Activated CD4-positive, alpha-beta T cell treated with anti-CD3 and anti-CD28 coated beads for 36 hours (primary cell): ENCODE data around the gene PJA1. TPM values are rescaled to one million over a fixed set of nuclear protein-coding genes. Genes with fewer than 3 reads are reported as not detected.

Experiments
- ATAC-seq: fragments of 200-7000 bp; cut with Tn5 transposase; one replicate; pipeline ENCODE4 v1.10.0; 2021; ENCODE audit warnings: mild to moderate bottlenecking, moderate library complexity
- CTCF ChIA-PET: fragments of 350-600 bp; sonication (Branson Sonifier 250); formaldehyde crosslinking; loops from one replicate; lab custom pipeline; 2021; ENCODE audit warnings: antibody characterized with exemption; lab: Charles Lee
- POLR2A ChIA-PET: fragments of 350-600 bp; sonication (Branson Sonifier 250); formaldehyde crosslinking; loops from one replicate; lab custom pipeline; 2021; ENCODE audit warnings: antibody characterized with exemption, inconsistent platforms; lab: Charles Lee
- DNase-seq: peaks from one replicate; pipeline ENCODE4 v3.0.0-alpha.2; 2020
- H3K27ac Mint-ChIP-seq: one replicate; pipeline ENCODE4 v1.8.0; 2021; ENCODE audit warnings: mixed read lengths
- H3K27me3 Mint-ChIP-seq: one replicate; pipeline ENCODE4 v1.8.0; 2021; ENCODE audit warnings: mixed read lengths
- H3K36me3 Mint-ChIP-seq: one replicate; pipeline ENCODE4 v1.8.0; 2021; ENCODE audit warnings: low read depth, mixed read lengths
- H3K4me1 Mint-ChIP-seq: one replicate; pipeline ENCODE4 v1.8.0; 2021; ENCODE audit warnings: mixed read lengths
- H3K4me3 Mint-ChIP-seq: one replicate; pipeline ENCODE4 v1.8.0; 2021; ENCODE audit warnings: mild to moderate bottlenecking, moderate library complexity, mixed read lengths
- H3K9me3 Mint-ChIP-seq: one replicate; pipeline ENCODE4 v1.8.0; 2021; ENCODE audit warnings: low read depth, mixed read lengths
- intact Hi-C, 2 experiments: fragments of 100-400 bp; cut with DNase I in 1 of 2; cut with micrococcal nuclease in 1 of 2; formaldehyde crosslinking; loops; one replicate each; pipeline versions ENCODE4 v1.14.2 to v1.15.1; 2022 to 2024; cut with DNase I, micrococcal nuclease
- total RNA-seq, 2 experiments: library from RNA; stranded (reverse); gene quantifications; one replicate each; pipeline ENCODE4 v1.2.3, GENCODE V29; 2021

The PJA1 gene, protein sequence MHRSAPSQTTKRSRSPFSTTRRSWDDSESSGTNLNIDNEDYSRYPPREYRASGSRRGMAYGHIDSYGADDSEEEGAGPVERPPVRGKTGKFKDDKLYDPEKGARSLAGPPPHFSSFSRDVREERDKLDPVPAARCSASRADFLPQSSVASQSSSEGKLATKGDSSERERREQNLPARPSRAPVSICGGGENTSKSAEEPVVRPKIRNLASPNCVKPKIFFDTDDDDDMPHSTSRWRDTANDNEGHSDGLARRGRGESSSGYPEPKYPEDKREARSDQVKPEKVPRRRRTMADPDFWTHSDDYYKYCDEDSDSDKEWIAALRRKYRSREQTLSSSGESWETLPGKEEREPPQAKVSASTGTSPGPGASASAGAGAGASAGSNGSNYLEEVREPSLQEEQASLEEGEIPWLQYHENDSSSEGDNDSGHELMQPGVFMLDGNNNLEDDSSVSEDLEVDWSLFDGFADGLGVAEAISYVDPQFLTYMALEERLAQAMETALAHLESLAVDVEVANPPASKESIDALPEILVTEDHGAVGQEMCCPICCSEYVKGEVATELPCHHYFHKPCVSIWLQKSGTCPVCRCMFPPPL
- 10 to 100 TPM; 18.9 to 19.5 TPM for total RNA-seq

DNA sequence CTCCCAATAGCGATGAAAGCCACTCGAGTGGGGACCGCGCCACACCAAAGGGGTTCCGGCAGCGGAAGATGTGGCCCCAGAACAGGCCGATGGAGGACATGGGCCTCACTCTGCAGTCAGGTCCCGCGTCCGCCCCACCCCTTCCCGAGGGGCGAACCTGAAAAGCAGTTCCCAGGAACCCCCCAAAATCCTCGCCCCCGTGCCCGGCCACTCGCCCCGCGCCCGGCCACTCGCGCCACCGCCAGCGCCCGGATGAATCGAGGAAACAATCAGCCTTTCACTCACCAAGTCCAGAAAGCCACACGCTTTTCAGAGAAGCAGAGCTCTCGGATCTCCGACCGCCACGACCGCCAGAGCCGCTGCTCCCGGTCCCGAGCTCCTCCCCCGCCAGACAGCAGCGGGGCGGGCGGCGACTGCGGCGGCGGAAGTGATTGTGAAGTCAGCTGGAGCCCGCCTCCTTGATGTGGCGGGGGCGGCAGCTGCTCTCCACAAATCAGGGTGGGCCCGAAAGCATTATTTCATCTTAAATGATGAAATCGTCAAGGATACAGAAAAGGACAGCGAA is at the start of gene PJA1:
PJA1 (minus strand) TSS at position 367 of the 565 bp plus-strand sequence. CDS start 2,380 bp downstream, outside the sequence.
- ChIA-PET POLR2A (interaction anchor here (1.0 kb wide), 1 partner anchor 336 kb away, joined by 5 read pairs; the partner anchor contains the start of gene EFNB1), CTCF (interaction anchor here (0.8 to 1.0 kb wide), 3 partner anchors 167 to 651 kb away, joined by 3 read pairs; no protein-coding TSS in a partner anchor)
- peak within 1 kb of the TSS; percentile 79 for H3K4me3 Mint-ChIP-seq
- H3K9me3 Mint-ChIP-seq: no peaks in the 10 kb centered on the region
- intact Hi-C loops: loop anchor here (2.0 to 5.0 kb wide), 3 partner anchors 336 to 968 kb away; partner anchors contain the start of genes EFNB1 (in 1 of the 2) and IGBP1 (in 1 of the 2)
- DNase-seq: peak; percentile 86
- H3K4me1 Mint-ChIP-seq: peaks cover 29% of the 10 kb centered on the region
- H3K36me3 Mint-ChIP-seq: peaks cover 25% of the 10 kb centered on the region
- peak within 1 kb of the TSS; percentile 83 for H3K27ac Mint-ChIP-seq
- no peaks in the 10 kb centered on the region for H3K27me3 Mint-ChIP-seq
- ATAC-seq: peak; percentile 82

DNA sequence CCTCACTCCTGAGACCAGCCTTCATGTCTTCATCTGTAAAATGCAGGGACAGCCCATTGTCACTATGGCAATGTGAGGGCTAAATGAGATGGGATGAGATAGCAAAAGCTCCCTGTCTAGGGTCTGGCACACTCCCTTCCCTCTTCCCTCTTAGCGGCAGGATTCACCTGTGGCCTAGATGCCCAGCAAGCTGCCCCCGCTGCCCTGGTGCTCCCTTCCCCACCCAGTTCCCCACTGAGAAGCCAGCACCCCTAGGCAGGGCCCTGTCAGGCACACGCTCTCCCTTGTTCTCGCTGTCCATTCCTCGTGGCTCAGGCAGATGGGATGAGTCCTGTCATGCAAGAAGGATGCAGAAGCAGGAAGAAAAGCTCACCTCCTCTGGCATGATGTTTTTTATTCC is 49.2 kb upstream of the PJA1 start:
- ATAC-seq (no peak), DNase-seq (no peak)
- H3K36me3 Mint-ChIP-seq: no peaks in the 10 kb centered on the region
- H3K9me3 Mint-ChIP-seq: no peaks in the 10 kb centered on the region
- ChIA-PET POLR2A (no interaction called here), CTCF (no interaction called here)
- no peak overlapping the region for H3K27ac Mint-ChIP-seq
- no peaks in the 10 kb centered on the region for H3K27me3 Mint-ChIP-seq
- no peaks in the 10 kb centered on the region for H3K4me1 Mint-ChIP-seq
- no peak overlapping the region for H3K4me3 Mint-ChIP-seq
- intact Hi-C loops: no loop called here

DNA sequence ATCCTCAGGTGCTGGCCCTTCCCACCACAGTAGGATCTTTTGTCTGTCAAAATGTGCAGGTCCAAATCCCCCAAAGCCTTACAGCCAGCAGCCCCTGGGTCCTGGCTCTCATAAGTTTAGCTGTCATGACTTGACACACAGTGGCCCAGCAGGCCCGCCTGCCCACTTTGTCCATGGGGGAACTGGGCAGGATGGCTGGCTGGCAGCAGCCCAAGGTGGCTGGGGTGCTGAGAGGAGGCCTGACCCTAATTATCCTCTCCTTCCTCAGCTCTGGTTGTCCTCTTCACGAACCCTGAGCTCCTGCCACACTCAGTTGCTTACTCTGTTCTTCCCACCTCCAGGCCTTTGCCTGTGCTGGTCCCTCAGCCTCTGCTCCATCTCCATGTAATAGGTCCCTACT is 46.4 kb upstream of the PJA1 start:
- CTCF ChIA-PET: no interaction called here

DNA sequence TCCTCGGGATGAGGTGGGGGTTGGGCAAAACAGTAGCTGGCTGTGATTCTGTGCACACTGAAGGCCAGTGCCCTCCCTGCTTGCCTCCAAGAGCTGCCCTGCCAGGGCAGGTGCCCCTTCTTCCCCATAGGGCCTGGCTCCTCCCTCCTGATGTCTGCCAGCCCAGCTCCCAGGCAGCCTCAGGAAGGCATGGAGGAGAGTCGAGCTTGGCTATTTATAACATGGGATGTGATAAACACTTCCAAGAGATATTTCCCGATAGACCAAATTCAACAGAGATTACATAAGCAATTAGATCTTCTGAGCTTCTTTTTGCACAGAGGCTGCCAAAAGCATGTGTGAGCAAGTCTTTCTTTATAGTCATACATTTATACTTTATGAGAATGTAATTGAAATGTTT is 45.3 kb upstream of the PJA1 start:
- no peak overlapping the region for H3K4me3 Mint-ChIP-seq
- no peak overlapping the region for H3K27ac Mint-ChIP-seq
- no peaks in the 10 kb centered on the region for H3K9me3 Mint-ChIP-seq
- ATAC-seq (no peak), DNase-seq (no peak)
- CTCF ChIA-PET: no interaction called here
- intact Hi-C loops: no loop called here
- H3K27me3 Mint-ChIP-seq: no peaks in the 10 kb centered on the region
- no peaks in the 10 kb centered on the region for H3K36me3 Mint-ChIP-seq
- no peaks in the 10 kb centered on the region for H3K4me1 Mint-ChIP-seq
- POLR2A ChIA-PET: no interaction called here

More for the DNA sequence above, 46.4 kb upstream of the PJA1 start:
- H3K4me1 Mint-ChIP-seq: no peaks in the 10 kb centered on the region
- H3K27ac Mint-ChIP-seq: no peak overlapping the region
- no peak overlapping the region for H3K4me3 Mint-ChIP-seq
- no peaks in the 10 kb centered on the region for H3K27me3 Mint-ChIP-seq
- POLR2A ChIA-PET: no interaction called here
- intact Hi-C loops: no loop called here
- no peaks in the 10 kb centered on the region for H3K36me3 Mint-ChIP-seq
- DNase-seq: no peak
- no peak for ATAC-seq
- H3K9me3 Mint-ChIP-seq: no peaks in the 10 kb centered on the region

DNA sequence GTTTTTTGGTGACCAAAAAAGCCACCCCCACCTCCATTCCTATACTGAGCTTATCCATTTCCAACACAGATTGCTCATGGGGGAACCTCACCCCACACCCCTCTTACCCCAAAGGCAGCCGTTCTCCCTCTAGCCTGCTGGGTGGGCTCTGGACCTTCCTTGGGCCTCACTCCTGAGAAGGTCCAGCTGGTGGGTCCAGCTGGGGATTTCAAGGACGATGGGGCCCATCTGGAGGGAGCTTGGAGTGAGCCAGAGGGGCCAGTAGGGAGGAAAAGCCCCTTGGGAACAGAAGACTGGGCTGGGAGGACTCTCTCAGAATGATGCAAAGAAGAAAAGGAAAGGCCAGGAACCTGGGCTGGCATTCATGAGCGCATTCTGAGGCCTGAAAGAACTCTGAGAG is 42.0 kb upstream of the PJA1 start:
- Mint-ChIP-seq H3K4me3 (no peak overlapping the region), H3K9me3 (no peaks in the 10 kb centered on the region), H3K27ac (no peak overlapping the region), H3K27me3 (no peaks in the 10 kb centered on the region), H3K36me3 (no peaks in the 10 kb centered on the region), H3K4me1 (no peaks in the 10 kb centered on the region)
- POLR2A ChIA-PET: no interaction called here
- ATAC-seq (no peak), DNase-seq (no peak)
- CTCF ChIA-PET: no interaction called here
- intact Hi-C loops: no loop called here

DNA sequence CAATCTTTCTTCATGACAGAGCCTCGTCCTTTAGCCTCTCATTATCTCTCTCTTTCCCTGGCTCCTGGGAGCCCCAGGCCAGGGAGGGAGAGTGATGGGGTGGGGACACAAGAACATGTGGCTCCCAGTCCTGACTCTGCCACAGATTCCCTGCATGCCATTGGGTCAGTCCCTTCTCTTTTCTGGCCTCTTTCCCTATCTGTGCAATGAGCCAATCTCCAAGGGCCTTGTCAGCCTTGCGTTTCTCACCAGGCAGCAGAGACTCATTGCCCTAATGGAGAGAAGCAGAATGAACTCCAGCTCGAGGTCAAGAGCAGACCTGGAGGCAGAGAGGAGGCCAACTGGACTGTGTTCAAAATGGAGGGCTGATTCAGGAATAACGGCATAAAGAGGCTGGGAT is 38.4 kb upstream of the PJA1 start:
- H3K9me3 Mint-ChIP-seq: no peaks in the 10 kb centered on the region
- H3K27ac Mint-ChIP-seq: no peak overlapping the region
- no peak for DNase-seq
- CTCF ChIA-PET: no interaction called here
- ATAC-seq: no peak
- no peaks in the 10 kb centered on the region for H3K27me3 Mint-ChIP-seq
- no peaks in the 10 kb centered on the region for H3K4me1 Mint-ChIP-seq
- H3K4me3 Mint-ChIP-seq: no peak overlapping the region
- H3K36me3 Mint-ChIP-seq: no peaks in the 10 kb centered on the region
- intact Hi-C loops: no loop called here
- POLR2A ChIA-PET: no interaction called here

DNA sequence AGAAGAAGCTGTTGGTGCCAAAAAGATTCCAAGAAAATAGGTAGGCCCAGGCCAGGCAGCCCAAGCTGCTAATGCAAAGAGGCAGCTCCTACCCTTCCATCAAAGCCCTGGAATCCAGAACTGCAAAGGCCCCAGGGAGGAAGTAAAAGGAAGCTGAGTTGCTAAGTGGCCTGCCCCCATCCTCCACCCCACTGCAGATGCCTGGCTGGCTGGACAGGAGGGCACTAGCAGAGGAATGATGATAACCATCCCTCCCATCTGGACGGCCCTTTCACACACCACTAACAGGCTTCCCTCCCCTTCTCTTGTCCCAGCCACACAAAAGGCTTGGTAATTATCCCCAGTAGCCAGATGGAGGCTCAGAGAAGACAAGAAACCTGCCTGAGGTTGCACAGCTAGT is 32.4 kb upstream of the PJA1 start:
- CTCF ChIA-PET: no interaction called here
- ATAC-seq (no peak), DNase-seq (no peak)
- Mint-ChIP-seq H3K27me3 (no peaks in the 10 kb centered on the region), H3K4me3 (no peak overlapping the region), H3K4me1 (no peaks in the 10 kb centered on the region), H3K9me3 (no peaks in the 10 kb centered on the region), H3K36me3 (no peaks in the 10 kb centered on the region), H3K27ac (no peak overlapping the region)
- intact Hi-C loops: no loop called here
- POLR2A ChIA-PET: no interaction called here

DNA sequence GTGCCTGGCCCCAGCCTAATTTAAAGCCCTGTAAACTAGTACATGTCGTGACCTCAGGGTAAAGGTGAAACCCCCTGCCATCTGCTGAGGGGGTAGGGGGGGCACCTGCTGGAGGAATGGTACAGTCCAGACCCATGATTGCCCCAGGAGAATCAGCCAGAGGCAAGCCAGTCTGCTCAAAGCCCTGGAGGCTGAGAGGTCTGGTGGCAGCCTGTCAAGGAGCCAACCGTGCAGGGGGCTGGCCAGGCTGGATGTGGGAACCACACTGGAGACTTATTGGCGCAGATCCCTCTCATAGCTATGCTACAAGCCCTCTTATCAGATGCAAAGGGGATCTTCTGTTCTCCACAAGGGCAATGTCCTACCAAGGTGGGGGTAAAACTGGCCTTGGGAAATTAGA is 31.4 kb upstream of the PJA1 start:
- no peak for DNase-seq
- CTCF ChIA-PET: interaction anchor here (0.6 kb wide), 1 partner anchor 1499 kb away, joined by 3 read pairs; no protein-coding TSS in a partner anchor
- Mint-ChIP-seq H3K9me3 (no peaks in the 10 kb centered on the region), H3K36me3 (no peaks in the 10 kb centered on the region), H3K4me1 (no peaks in the 10 kb centered on the region), H3K4me3 (no peak overlapping the region), H3K27ac (no peak overlapping the region), H3K27me3 (no peaks in the 10 kb centered on the region)
- POLR2A ChIA-PET: no interaction called here
- intact Hi-C loops: no loop called here
- ATAC-seq: no peak

DNA sequence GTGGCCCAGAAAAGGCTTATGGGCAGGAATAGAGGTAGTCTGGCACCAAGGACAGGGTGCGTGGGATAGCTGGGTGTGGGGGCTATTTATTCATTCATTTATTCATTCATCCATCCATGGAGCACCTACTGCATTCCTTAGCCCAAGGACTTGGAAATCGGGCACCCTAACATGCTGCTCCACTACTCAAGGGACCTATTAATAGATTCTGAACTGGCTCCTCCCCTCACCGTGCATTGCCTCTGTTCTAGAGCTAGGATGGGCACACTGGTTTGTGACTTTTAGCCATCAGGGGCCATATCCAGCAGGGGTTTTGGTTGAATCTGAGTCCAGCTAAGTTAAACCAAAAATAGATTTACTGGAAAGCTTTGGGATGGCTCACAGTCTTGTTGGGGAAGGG is 30.6 kb upstream of the PJA1 start:
- Mint-ChIP-seq H3K27ac (no peak overlapping the region), H3K9me3 (no peaks in the 10 kb centered on the region), H3K36me3 (no peaks in the 10 kb centered on the region), H3K27me3 (no peaks in the 10 kb centered on the region), H3K4me1 (no peaks in the 10 kb centered on the region), H3K4me3 (no peak overlapping the region)
- intact Hi-C loops: no loop called here
- POLR2A ChIA-PET: no interaction called here
- CTCF ChIA-PET: no interaction called here
- ATAC-seq (no peak), DNase-seq (no peak)

DNA sequence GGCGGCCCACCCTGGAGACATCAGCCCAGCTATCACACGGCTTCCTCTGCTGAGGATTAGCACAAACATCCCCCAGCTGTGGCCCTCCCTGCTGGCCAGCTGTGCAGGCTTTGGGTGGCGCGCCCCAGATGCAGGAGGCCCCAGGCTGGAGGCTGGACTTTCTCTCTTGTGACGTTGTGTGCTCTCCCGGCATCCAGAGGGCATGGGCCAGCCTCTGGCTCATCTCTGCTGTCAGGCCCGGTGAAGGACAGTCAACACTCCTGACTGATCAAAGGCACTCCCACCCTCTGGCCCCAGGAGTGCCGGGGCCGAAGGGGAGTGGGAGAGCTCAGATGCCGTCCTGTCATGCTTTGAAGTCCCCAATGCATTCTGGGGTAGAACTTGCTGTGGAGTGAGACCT is 29.9 kb upstream of the PJA1 start:
- POLR2A ChIA-PET: no interaction called here
- Mint-ChIP-seq H3K4me1 (no peaks in the 10 kb centered on the region), H3K4me3 (no peak overlapping the region), H3K27me3 (no peaks in the 10 kb centered on the region), H3K9me3 (no peaks in the 10 kb centered on the region), H3K27ac (no peak overlapping the region), H3K36me3 (no peaks in the 10 kb centered on the region)
- CTCF ChIA-PET: interaction anchor here (0.5 kb wide), 1 partner anchor 363 kb away, joined by 3 read pairs; no protein-coding TSS in a partner anchor
- no peak for ATAC-seq
- intact Hi-C loops: no loop called here
- DNase-seq: no peak

DNA sequence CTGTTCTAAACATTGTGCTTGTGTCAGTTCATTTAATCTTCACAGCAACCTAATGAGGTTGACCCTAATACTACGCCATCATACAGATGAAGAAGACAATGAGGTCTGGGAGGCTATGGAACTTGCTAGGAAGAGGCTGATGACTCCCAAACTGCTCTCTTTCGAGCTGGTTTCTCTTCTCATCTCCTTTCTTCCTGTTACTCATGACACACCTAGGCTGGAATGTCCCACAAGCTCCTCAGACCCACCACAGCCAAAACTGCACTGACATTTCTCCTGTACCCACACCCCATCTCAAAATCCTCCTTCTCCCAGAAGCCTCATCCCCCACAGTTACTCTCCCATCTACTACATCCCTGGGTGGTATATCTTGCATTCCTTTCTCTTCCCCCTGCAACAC is 27.4 kb upstream of the PJA1 start:
- ATAC-seq (no peak), DNase-seq (no peak)
- no peaks in the 10 kb centered on the region for H3K27me3 Mint-ChIP-seq
- CTCF ChIA-PET: no interaction called here
- no peaks in the 10 kb centered on the region for H3K4me1 Mint-ChIP-seq
- no peaks in the 10 kb centered on the region for H3K9me3 Mint-ChIP-seq
- no peak overlapping the region for H3K4me3 Mint-ChIP-seq
- no peaks in the 10 kb centered on the region for H3K36me3 Mint-ChIP-seq
- POLR2A ChIA-PET: no interaction called here
- intact Hi-C loops: no loop called here
- H3K27ac Mint-ChIP-seq: no peak overlapping the region
